HepG2 (cell line): Measurements from ENCODE around the gene GUCY1A2. TPM values are rescaled to one million over a fixed set of nuclear protein-coding genes. Genes with fewer than 3 reads are reported as not detected.

Source experiments
- ATAC-seq: fragments of 200-7000 bp; cut with Tn5 transposase; 3 replicates; pipeline ENCODE4 v1.9.1; 2020; ENCODE audit warnings: mild to moderate bottlenecking, moderate library complexity
- BruUV-seq: library from RNA; stranded (reverse); fragments of 400-500 nt; replicated peaks from 2 replicates; lab custom pipeline; 2021; lab: Mats Ljungman, UMichigan
- CTCF ChIA-PET: fragments of 300-600 bp; formaldehyde crosslinking; extraction: SDS; loops from one replicate; lab custom pipeline; 2021; ENCODE audit warnings: low total read pairs, inconsistent platforms, low intra/inter-chr PET ratio; lab: Yijun Ruan, JAX
- POLR2A ChIA-PET: fragments of 350-600 bp; sonication (Branson Sonifier 250); formaldehyde crosslinking; loops from one replicate; lab custom pipeline; 2020; ENCODE audit warnings: antibody characterized with exemption, inconsistent platforms; lab: Yijun Ruan, JAX
- DNase-seq: peaks from one replicate; pipeline ENCODE4 v3.0.0-alpha.2; 2015; ENCODE audit warnings: low spot score
- FAIRE-seq: peaks from 3 replicates; lab custom pipeline; 2011; peaks lifted over from hg19 to GRCh38; lab: Jason Lieb, UNC
- H2AFZ ChIP-seq: one replicate; pipeline ENCODE4 v1.6.1; 2011; ENCODE audit warnings: low read length, inconsistent platforms
- H3K27ac ChIP-seq: fragments of 300-600 bp; 3 replicates; pipeline ENCODE4 v1.8.0; 2011; ENCODE audit warnings: mixed run types, mild to moderate bottlenecking, mixed read lengths, low read length, inconsistent platforms; ENCODE audit not compliant: insufficient read depth; ENCODE audit errors: extremely low read length
- H3K27me3 ChIP-seq, 2 experiments: fragments of 200-600 bp in 1 of 2; 2 replicates in 1 of 2; 3 replicates in 1 of 2; pipeline versions ENCODE4 v1.6.0 to v1.8.0; 2011; ENCODE audit warnings: low read length in 2 of 2, mild to moderate bottlenecking in 2 of 2, moderate library complexity in 2 of 2, inconsistent platforms in 1 of 2; ENCODE audit not compliant: insufficient read depth in 2 of 2, control insufficient read depth in 1 of 2
- H3K36me3 ChIP-seq, 2 experiments: fragments of 200-600 bp in 1 of 2; replicated peaks in 1 of 2; 2 replicates in 1 of 2; 3 replicates in 1 of 2; pipeline versions ENCODE4 v1.5.1 to v1.8.0; 2011; ENCODE audit warnings: low read length in 2 of 2, inconsistent platforms in 1 of 2; ENCODE audit not compliant: insufficient read depth in 2 of 2, control insufficient read depth in 1 of 2
- H3K4me1 ChIP-seq: 2 replicates; pipeline ENCODE4 v1.5.1; 2012; ENCODE audit warnings: low read length, inconsistent platforms; ENCODE audit not compliant: insufficient read depth
- H3K4me2 ChIP-seq: 2 replicates; pipeline ENCODE4 v1.6.0; 2011; ENCODE audit warnings: low read depth, low read length, inconsistent platforms
- H3K4me3 ChIP-seq, 3 experiments: fragments of 200-600 bp in 1 of 3; sonication (generic), shearing (Covaris generic) in 1 of 3; replicated peaks in 1 of 3; 2 replicates each; pipeline ENCODE4 v1.5.1; 2011 to 2016; ENCODE audit warnings: low read length in 3 of 3, inconsistent platforms in 2 of 3, low read depth in 2 of 3, mild to moderate bottlenecking in 2 of 3, control low read depth in 1 of 3, mixed read lengths in 1 of 3; ENCODE audit not compliant: insufficient read depth in 1 of 3
- H3K79me2 ChIP-seq: one replicate; pipeline ENCODE4 v1.6.1; 2011; ENCODE audit warnings: low read length, inconsistent platforms; ENCODE audit not compliant: insufficient read depth
- H3K9ac ChIP-seq: 2 replicates; pipeline ENCODE4 v1.6.0; 2011; ENCODE audit warnings: mild to moderate bottlenecking, low read depth, low read length, inconsistent platforms; ENCODE audit not compliant: insufficient read depth
- H3K9me3 ChIP-seq: 2 replicates; pipeline ENCODE4 v1.5.1; 2012; ENCODE audit warnings: mild to moderate bottlenecking, low read length
- H4K20me1 ChIP-seq: 2 replicates; pipeline ENCODE4 v1.6.0; 2011; ENCODE audit warnings: inconsistent platforms, mild to moderate bottlenecking, low read length, moderate library complexity; ENCODE audit not compliant: insufficient read depth
- AKAP8 ChIP-seq: sonication (generic); formaldehyde crosslinking; IDR thresholded peaks from 2 replicates; pipeline ENCODE4 v1.5.1; 2020; ENCODE audit warnings: mild to moderate bottlenecking, missing genetic modification reagents
- BRD4 ChIP-seq: sonication (generic); formaldehyde crosslinking; IDR thresholded peaks from 2 replicates; pipeline ENCODE4 v1.4.0; 2020; ENCODE audit warnings: missing genetic modification reagents
- CHCHD3 ChIP-seq: sonication (generic); formaldehyde crosslinking; IDR thresholded peaks from 2 replicates; pipeline ENCODE4 v1.8.0; 2022; ENCODE audit warnings: mild to moderate bottlenecking, missing genetic modification reagents, moderate library complexity
- FOXK2 ChIP-seq: fragments of 450-650 bp; IDR thresholded peaks from 2 replicates; pipeline ENCODE4 v1.6.1; 2016
- HOXA3 ChIP-seq: sonication (generic); formaldehyde crosslinking; IDR thresholded peaks from 2 replicates; pipeline ENCODE4 v1.5.0; 2020; ENCODE audit warnings: missing genetic modification reagents
- KAT7 ChIP-seq: IDR thresholded peaks from 2 replicates; pipeline ENCODE4 v1.6.1; 2018; ENCODE audit warnings: borderline replicate concordance, missing compliant biosample characterization
- MAFG ChIP-seq: sonication (generic); formaldehyde crosslinking; IDR thresholded peaks from 2 replicates; pipeline ENCODE4 v1.5.1; 2020; ENCODE audit warnings: mild to moderate bottlenecking, missing genetic modification reagents
- SKI ChIP-seq: fragments of 450-650 bp; IDR thresholded peaks from one replicate; pipeline ENCODE4 v1.6.1; 2018; ENCODE audit warnings: mild to moderate bottlenecking; ENCODE audit not compliant: partially characterized antibody
- ZNF260 ChIP-seq: sonication (generic); formaldehyde crosslinking; IDR thresholded peaks from 2 replicates; pipeline ENCODE4 v1.4.0; 2020; ENCODE audit warnings: missing genetic modification reagents, low read depth, mild to moderate bottlenecking, borderline replicate concordance
- ZNF879 ChIP-seq: sonication (generic); formaldehyde crosslinking; IDR thresholded peaks from 2 replicates; pipeline ENCODE4 v1.8.1; 2023; ENCODE audit warnings: missing genetic modification reagents
- WGBS: methylation state at CpG from one replicate; pipeline ENCODE4 v1.1.6; 2017; ENCODE audit warnings: low lambda C conversion rate; 5-methylcytosine and 5-hydroxymethylcytosine counted together
- in situ Hi-C: cut with HindIII; loops from 2 replicates; pipeline ENCODE4 v1.10.0; 2017; ENCODE audit warnings: low pct_unique_long_range_greater_than_20kb; ENCODE audit not compliant: extremely low pct_ligation_motif_present
- intact Hi-C: fragments of 100-400 bp; cut with micrococcal nuclease; formaldehyde crosslinking; loops from one replicate; pipeline ENCODE4 v1.10.0; 2022; ENCODE audit not compliant: unreplicated experiment
- polyA plus RNA-seq, 8 experiments: library from polyadenylated mRNA; depleted of rRNA in 3 of 8; stranded (reverse) in 7 of 8; unstranded in 1 of 8; fragments of >200 nt; fragmentation: Illumina TruSeq in 4 of 8; extraction: Trizol in 4 of 8; gene quantifications; 2 replicates each; pipeline versions ENCODE4 v1.2.1 to v1.2.3, GENCODE V29; 2011 to 2016; ENCODE audit warnings: low read depth in 4 of 8, missing spikeins in 1 of 8, mixed read lengths in 1 of 8; ENCODE audit not compliant: insufficient read depth in 1 of 8
- total RNA-seq, 5 experiments: library from RNA; depleted of rRNA; stranded (reverse); fragments of >200 nt; fragmentation: Illumina TruSeq; extraction: Trizol; gene quantifications; 2 replicates each; pipeline ENCODE4 v1.2.3, GENCODE V29; 2016; ENCODE audit warnings: low read depth in 1 of 5
- TF ChIP-seq, protein P1 (sequence below): IDR thresholded peaks from 2 replicates; pipeline ENCODE4 v1.6.1; 2018; ENCODE audit warnings: missing genetic modification reagents, mild to moderate bottlenecking, missing compliant biosample characterization
- TF ChIP-seq, protein P2 (sequence below): sonication (generic); formaldehyde crosslinking; IDR thresholded peaks from 2 replicates; pipeline ENCODE4 v1.5.0; 2020; ENCODE audit warnings: mild to moderate bottlenecking, missing genetic modification reagents, moderate library complexity

Gene GUCY1A2
- total and polyA plus RNA-seq, 2 of the 13 experiments (the other 11 are each of a cell fraction or from before 2014, with no cell fraction given): 0.01 to 0.07 TPM

DNA sequence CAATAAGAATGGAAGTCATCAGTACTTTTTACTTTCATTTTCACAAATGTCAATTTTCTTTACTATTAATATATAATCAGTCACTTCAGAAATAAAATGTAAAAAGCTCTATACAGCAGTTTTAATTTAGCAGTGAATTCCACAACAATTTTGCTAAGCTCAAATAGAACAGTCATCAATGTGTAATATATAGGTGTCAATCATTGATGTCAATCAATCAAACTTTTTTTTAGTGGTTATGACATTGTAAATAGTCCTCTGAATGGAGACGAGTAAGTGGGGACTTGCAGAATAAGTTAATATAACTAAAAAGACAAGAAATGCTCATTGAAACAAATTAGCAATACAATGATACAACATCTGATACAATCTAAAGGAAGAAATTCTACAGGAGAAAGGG, 327.4 kb downstream of the GUCY1A2 start:
- POLR2A ChIA-PET: no interaction called here
- no peak overlapping the region for H2AFZ ChIP-seq
- BruUV-seq: no TSS peak
- no peak overlapping the region for H3K4me3 ChIP-seq
- H3K36me3 ChIP-seq: no peaks in the 10 kb centered on the region
- no peaks in the 10 kb centered on the region for H4K20me1 ChIP-seq
- H3K79me2 ChIP-seq: no peaks in the 10 kb centered on the region
- FAIRE-seq (no peak), ATAC-seq (no peak), DNase-seq (no peak)
- intact Hi-C loops (no loop called here), in situ Hi-C loops (no loop called here)
- no peaks in the 10 kb centered on the region for H3K27me3 ChIP-seq
- no peak overlapping the region for H3K4me2 ChIP-seq
- H3K27ac ChIP-seq: no peak overlapping the region
- H3K9me3 ChIP-seq: no peaks in the 10 kb centered on the region
- CTCF ChIA-PET: no interaction called here
- H3K9ac ChIP-seq: no peak overlapping the region
- TF ChIP-seq CHCHD3 (CRISPR knock-in tag) (no peak), ZNF879 (CRISPR knock-in tag) (no peak), HOXA3 (no peak)
- 0% methylated on average over 1 of the region's 1 CpG for WGBS
- H3K4me1 ChIP-seq: no peaks in the 10 kb centered on the region

DNA sequence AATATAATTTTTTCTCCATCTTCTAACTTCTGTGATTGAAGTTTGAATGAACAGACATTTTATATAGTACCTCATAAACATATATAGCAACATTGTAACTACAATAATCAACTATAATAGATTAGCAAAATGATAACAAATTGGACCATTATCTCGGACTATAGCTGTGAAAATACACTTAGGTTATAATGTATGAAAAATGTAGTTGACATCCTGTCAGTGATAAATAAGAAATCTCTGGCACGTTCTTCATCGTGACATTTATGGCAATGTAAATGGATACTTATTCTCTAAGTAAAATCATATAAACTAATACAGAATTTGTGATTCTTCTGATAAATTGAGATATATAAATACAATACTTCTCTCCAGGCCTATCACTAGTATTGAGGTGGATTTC, 333.3 kb downstream of the GUCY1A2 start:
- H3K4me1 ChIP-seq: no peaks in the 10 kb centered on the region
- in situ Hi-C loops: no loop called here
- BruUV-seq: no TSS peak
- ATAC-seq: no peak
- H3K79me2 ChIP-seq: no peaks in the 10 kb centered on the region
- H3K27me3 ChIP-seq: no peaks in the 10 kb centered on the region
- no peaks in the 10 kb centered on the region for H4K20me1 ChIP-seq
- FAIRE-seq: no peak
- H3K36me3 ChIP-seq: no peaks in the 10 kb centered on the region
- H3K9ac ChIP-seq: no peak overlapping the region
- DNase-seq: no peak
- no peaks in the 10 kb centered on the region for H3K9me3 ChIP-seq
- 24% methylated on average over 3 of the region's 3 CpGs for WGBS
- H3K4me2 ChIP-seq: no peak overlapping the region
- POLR2A ChIA-PET: no interaction called here
- H3K4me3 ChIP-seq: no peak overlapping the region
- H2AFZ ChIP-seq: no peak overlapping the region
- intact Hi-C loops: no loop called here
- no peak overlapping the region for H3K27ac ChIP-seq
- CTCF ChIA-PET: no interaction called here
- TF ChIP-seq, protein P1, sequence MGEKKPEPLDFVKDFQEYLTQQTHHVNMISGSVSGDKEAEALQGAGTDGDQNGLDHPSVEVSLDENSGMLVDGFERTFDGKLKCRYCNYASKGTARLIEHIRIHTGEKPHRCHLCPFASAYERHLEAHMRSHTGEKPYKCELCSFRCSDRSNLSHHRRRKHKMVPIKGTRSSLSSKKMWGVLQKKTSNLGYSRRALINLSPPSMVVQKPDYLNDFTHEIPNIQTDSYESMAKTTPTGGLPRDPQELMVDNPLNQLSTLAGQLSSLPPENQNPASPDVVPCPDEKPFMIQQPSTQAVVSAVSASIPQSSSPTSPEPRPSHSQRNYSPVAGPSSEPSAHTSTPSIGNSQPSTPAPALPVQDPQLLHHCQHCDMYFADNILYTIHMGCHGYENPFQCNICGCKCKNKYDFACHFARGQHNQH (CRISPR knock-in tag): no peak
- TF ChIP-seq FOXK2 (no peak), ZNF260 (no peak), AKAP8 (CRISPR knock-in tag) (no peak), MAFG (CRISPR knock-in tag) (no peak), KAT7 (CRISPR knock-in tag) (no peak), BRD4 (CRISPR knock-in tag) (no peak), SKI (no peak)
- TF ChIP-seq, protein P2, sequence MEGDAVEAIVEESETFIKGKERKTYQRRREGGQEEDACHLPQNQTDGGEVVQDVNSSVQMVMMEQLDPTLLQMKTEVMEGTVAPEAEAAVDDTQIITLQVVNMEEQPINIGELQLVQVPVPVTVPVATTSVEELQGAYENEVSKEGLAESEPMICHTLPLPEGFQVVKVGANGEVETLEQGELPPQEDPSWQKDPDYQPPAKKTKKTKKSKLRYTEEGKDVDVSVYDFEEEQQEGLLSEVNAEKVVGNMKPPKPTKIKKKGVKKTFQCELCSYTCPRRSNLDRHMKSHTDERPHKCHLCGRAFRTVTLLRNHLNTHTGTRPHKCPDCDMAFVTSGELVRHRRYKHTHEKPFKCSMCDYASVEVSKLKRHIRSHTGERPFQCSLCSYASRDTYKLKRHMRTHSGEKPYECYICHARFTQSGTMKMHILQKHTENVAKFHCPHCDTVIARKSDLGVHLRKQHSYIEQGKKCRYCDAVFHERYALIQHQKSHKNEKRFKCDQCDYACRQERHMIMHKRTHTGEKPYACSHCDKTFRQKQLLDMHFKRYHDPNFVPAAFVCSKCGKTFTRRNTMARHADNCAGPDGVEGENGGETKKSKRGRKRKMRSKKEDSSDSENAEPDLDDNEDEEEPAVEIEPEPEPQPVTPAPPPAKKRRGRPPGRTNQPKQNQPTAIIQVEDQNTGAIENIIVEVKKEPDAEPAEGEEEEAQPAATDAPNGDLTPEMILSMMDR (CRISPR knock-in tag): no peak
